Measurements from ENCODE around the gene TBX10.
"Not testable (repeated sequence)": the region's sequence is repeated elsewhere in the genome, so short reads cannot be mapped to it uniquely, and the experiment has no call there.

Gene TBX10

DNA sequence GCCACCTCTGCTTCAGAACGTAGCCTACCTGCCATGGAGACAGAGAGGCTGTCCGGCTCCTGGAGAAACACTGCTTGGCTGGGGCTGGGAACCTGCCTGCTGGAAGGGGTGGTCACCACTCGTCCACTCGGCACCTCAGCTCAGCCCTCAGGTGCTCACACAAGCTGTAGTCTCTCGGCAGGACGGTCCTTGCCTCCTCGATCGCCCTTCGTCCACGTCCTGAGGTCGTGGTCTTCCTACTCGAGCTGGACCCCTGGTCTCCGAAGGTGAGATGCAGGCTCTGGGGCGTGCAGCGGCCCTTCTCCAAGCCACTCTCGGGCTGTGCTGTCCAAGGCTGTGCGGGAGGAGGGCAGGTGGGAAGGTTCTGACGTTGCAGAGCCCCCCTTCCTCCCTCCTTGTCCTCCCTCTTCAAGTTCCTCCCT is at the start of gene TBX10:
TSS of gene TBX10 (minus strand) at position 326 of the 422 bp plus-strand sequence. CDS start at position 35, 291 bp downstream.
- Histone ChIP-seq H3K9ac (ENCODE audit: insufficient read length) (no peak within 1 kb of the TSS), H3K36me3 (ENCODE audit: insufficient read depth, low read length) (no peaks in the 10 kb centered on the region), H3K27ac (no peak within 1 kb of the TSS), H3K9me3 (ENCODE audit: low read depth, low read length) (no peaks in the 10 kb centered on the region), H3K4me3 (no peak within 1 kb of the TSS)
- no peak for DNase-seq (ENCODE audit: low read depth, low spot score)
- TF ChIP-seq EZH2 (IDR thresholded peaks at IDR 0.05) (no peak), POLR2AphosphoS5 (IDR thresholded peaks at IDR 0.05; ENCODE audit: borderline replicate concordance, low read depth, low read length) (no peak), FOXP2 (optimal IDR thresholded peaks at IDR 0.05; ENCODE audit: control extremely low read depth, extremely low read length, insufficient read depth) (no peak)

DNA sequence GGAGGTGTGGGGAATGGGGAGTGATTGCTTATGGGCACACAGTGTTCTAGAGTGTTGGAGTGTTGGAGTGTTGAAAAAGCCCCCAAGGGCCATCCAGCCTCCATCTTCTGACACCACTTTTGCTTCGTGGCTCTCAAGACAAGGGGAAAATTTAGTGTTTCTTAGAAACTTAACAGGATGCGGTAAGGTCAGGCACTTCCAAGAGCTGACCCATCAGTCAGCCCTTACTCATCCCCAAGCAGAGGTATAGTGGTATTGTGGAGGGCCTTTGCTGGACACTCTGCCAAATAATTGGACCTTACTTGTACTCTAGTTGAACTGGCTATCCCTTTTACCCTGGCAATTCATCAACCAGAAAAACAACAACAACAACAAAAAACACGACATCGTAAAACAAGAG is 49.6 kb upstream of the TBX10 start:
- H3K9me3 ChIP-seq (ENCODE audit: low read depth, low read length) = no peaks in the 10 kb centered on the region
- DNase-seq (ENCODE audit: low read depth, low spot score) = no peak
- no peak overlapping the region for H3K9ac ChIP-seq (ENCODE audit: insufficient read length)
- TF ChIP-seq EZH2 (IDR thresholded peaks at IDR 0.05) = no peak
- no peak for TF ChIP-seq FOXP2 (optimal IDR thresholded peaks at IDR 0.05; ENCODE audit: control extremely low read depth, extremely low read length, insufficient read depth)
- TF ChIP-seq POLR2AphosphoS5 (IDR thresholded peaks at IDR 0.05; ENCODE audit: borderline replicate concordance, low read depth, low read length) = no peak
- no peak overlapping the region for H3K4me3 ChIP-seq
- H3K27ac ChIP-seq = no peak overlapping the region
- H3K36me3 ChIP-seq (ENCODE audit: insufficient read depth, low read length) = no peaks in the 10 kb centered on the region

GRCh38 chr11:67687986-67688385 is 48.4 kb upstream of the TBX10 start:
- H3K36me3 ChIP-seq (ENCODE audit: insufficient read depth, low read length) = no peaks in the 10 kb centered on the region
- H3K4me3 ChIP-seq = no peak overlapping the region
- no peak overlapping the region for H3K27ac ChIP-seq
- no peak overlapping the region for H3K9ac ChIP-seq (ENCODE audit: insufficient read length)
- DNase-seq (ENCODE audit: low read depth, low spot score) = no peak
- TF ChIP-seq POLR2AphosphoS5 (IDR thresholded peaks at IDR 0.05; ENCODE audit: borderline replicate concordance, low read depth, low read length) (no peak), FOXP2 (optimal IDR thresholded peaks at IDR 0.05; ENCODE audit: control extremely low read depth, extremely low read length, insufficient read depth) (no peak), EZH2 (IDR thresholded peaks at IDR 0.05) (no peak)
- no peaks in the 10 kb centered on the region for H3K9me3 ChIP-seq (ENCODE audit: low read depth, low read length)

DNA sequence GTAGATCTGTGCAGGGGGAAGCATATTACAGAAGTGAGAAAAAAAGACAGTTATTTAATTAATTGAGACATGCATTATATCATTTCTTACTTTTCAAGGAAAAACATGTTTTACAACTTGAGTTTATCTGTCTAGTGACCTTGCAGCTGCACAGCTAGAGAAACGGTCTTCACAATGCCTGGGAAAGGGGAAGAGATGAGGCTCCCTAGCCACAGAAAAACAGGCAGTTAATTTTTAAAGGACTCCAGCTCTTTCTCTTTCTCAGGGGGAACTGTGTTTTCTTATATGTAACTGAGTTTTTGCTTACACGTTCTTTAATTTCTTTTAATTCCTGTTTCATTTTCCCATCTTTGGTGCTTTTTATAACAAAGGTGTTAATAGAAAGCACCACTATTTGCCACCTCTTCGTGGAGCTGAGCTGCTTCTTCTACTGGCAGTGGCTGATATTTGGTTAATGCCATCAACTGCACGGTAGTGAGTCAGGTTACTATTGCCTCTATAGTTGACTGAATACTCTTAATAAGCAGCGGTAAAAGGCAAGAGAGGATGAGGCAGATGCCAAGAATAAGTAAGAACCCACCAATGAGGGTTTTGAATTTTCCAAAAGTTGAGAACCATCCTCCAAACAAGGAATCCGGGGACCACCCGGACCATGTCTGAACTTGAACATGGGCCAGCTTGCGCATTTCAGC is 46.2 kb upstream of the TBX10 start:
- H3K27ac ChIP-seq; H3K4me3 ChIP-seq; H3K36me3 ChIP-seq (ENCODE audit: insufficient read depth, low read length); H3K9ac ChIP-seq (ENCODE audit: insufficient read length); H3K9me3 ChIP-seq (ENCODE audit: low read depth, low read length); DNase-seq (ENCODE audit: low read depth, low spot score): not testable (repeated sequence)

DNA sequence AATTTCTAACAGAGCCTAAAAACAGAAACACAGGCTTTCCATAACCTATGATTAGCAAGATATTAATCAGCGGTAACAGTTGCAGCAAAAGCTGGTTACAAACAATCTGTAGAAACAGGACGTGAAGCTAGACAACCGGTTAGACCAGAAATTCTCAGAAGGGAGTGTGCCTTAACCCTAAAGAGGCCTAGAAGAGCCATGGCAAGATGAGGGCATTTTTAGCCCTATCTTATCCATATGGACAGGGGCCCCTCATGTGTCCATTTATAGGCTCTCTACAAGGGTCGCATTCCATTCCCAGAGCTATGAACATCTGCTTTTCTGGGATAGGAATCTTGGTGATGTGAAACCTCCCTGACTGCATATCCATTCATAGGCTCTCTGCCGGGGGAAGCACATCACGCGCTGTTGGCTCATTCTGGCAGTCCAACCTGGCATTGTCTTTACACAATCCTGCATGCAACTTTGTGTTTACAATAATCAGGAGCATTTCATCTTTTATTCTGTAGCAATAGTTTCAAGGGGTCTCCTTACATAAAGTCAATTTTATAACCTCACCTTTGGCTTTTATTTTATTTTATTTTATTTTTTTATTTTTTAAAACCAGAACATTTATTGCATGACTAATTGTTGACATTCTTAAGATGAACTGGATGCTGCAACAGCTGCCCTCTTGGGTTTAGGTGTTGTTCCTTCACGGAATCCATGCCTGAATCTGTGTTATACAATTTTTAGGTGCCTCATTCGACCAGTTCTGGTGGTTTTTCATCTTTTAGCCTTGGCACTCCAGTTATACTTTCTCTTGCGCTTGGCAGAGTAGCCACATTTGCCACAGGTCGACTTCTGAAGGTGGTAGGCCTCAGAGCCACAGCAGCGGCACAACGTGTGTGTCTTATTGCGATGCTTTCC is 42.8 kb upstream of the TBX10 start:
- not testable (repeated sequence) for H3K27ac ChIP-seq; DNase-seq (ENCODE audit: low read depth, low spot score); H3K9ac ChIP-seq (ENCODE audit: insufficient read length); H3K9me3 ChIP-seq (ENCODE audit: low read depth, low read length); H3K4me3 ChIP-seq; H3K36me3 ChIP-seq (ENCODE audit: insufficient read depth, low read length)

DNA sequence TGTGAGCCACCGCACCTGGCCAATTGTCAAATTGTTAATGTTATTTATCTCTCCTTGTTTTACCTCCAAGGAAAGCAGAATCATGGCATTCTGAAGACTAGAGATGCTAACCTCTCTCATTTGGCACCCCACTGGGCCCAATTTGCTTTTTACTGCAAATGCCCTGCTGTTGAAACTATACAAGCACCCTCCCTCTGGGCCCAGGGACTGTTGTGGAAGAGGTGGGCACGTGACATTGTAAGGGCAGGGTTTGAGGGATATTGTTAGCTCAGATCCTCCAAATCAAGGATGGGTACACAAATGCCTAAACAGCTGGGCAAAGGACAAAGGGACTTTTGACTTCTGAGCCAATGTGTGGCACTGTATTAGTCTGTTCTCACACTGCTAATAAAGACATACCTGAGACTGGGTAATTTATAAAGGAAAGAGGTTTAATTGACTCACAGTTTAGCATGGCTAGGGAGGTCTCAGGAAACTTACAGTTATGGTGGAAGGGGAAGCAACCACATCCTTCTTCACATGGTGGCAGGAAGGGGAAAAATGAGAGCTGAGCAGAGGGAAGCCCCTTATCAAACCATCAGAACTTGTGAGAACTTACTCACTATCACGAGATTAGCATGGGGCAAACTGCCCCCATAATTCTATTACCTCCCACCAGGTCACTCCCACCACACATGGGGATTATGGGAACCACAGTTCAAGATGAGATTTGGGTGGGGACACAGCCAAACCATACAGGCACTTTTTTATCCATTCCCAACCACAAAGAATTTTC is 41.3 kb upstream of the TBX10 start:
- Histone ChIP-seq H3K9ac (ENCODE audit: insufficient read length) (no peak overlapping the region), H3K36me3 (ENCODE audit: insufficient read depth, low read length) (no peaks in the 10 kb centered on the region), H3K9me3 (ENCODE audit: low read depth, low read length) (no peaks in the 10 kb centered on the region), H3K27ac (no peak overlapping the region), H3K4me3 (no peak overlapping the region)
- DNase-seq (ENCODE audit: low read depth, low spot score) = no peak
- no peak for TF ChIP-seq POLR2AphosphoS5 (IDR thresholded peaks at IDR 0.05; ENCODE audit: borderline replicate concordance, low read depth, low read length)
- TF ChIP-seq EZH2 (IDR thresholded peaks at IDR 0.05) = no peak
- TF ChIP-seq FOXP2 (optimal IDR thresholded peaks at IDR 0.05; ENCODE audit: control extremely low read depth, extremely low read length, insufficient read depth) = no peak

DNA sequence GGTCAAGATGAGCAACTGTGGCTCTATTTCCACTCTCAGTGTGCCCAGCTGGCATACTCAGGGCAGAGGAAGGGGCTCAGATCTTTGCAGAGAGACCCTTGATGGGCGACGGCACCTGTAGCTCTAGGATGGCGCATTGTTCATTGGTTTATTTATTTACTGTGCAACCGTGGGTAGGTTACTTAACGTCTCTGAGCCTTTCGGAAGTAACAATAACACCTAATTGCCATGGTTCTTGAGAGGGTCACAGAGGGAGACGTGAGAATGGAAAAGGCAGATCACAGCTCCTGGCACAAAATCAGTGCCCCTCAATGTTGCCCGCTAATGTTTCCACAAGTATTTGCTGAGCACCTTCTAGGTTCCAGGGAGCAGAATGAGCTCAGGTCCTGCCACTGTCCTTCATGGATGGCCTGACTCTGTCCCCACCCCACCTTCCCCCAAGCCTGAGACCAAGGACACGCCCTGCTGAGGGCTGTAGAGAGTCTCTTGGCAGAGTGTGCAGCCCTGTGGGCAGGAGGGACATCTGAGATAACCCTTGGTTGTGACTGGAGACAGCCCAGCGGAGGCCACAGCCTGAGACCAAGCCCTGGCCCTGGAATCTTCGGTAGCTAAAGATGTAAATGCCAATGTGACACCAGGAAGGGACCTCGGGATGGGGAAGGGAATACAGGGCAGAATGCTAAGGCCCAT is 35.6 kb upstream of the TBX10 start:
- Histone ChIP-seq H3K36me3 (ENCODE audit: insufficient read depth, low read length) (no peaks in the 10 kb centered on the region), H3K9me3 (ENCODE audit: low read depth, low read length) (no peaks in the 10 kb centered on the region), H3K27ac (no peak overlapping the region), H3K4me3 (no peak overlapping the region), H3K9ac (ENCODE audit: insufficient read length) (no peak overlapping the region)
- TF ChIP-seq EZH2 (IDR thresholded peaks at IDR 0.05) = no peak
- TF ChIP-seq POLR2AphosphoS5 (IDR thresholded peaks at IDR 0.05; ENCODE audit: borderline replicate concordance, low read depth, low read length) = no peak
- TF ChIP-seq FOXP2 (optimal IDR thresholded peaks at IDR 0.05; ENCODE audit: control extremely low read depth, extremely low read length, insufficient read depth) = no peak
- DNase-seq (ENCODE audit: low read depth, low spot score) = no peak

DNA sequence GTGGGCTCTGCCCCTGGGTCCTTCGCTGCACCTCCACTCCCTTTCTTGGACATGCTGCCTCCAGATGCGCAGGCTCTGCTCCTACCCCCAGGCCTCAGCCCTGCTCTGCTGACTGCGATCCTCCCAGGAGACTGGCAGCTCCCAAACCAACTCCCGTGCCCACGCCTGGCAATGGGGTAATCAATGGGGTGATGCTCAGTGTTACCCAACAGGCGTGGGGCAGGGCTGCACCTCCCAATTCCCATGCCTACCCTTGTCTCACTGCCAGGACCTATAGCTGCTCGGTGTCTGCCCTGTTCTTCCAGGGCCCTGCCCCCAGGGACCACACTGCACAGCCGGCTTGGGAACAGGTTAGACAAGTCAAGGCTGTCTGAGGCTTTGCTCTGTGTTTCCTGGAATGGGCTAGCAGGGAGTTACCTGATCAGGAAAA is 34.9 kb upstream of the TBX10 start, which contains the start of gene ALDH3B2:
TSS of gene ALDH3B2 (minus strand) at position 182 of the 430 bp plus-strand sequence. CDS start 7,688 bp downstream, outside the sequence.
- Histone ChIP-seq H3K9ac (ENCODE audit: insufficient read length) (no peak within 1 kb of the TSS), H3K27ac (no peak within 1 kb of the TSS), H3K9me3 (ENCODE audit: low read depth, low read length) (no peaks in the 10 kb centered on the region), H3K4me3 (no peak within 1 kb of the TSS), H3K36me3 (ENCODE audit: insufficient read depth, low read length) (no peaks in the 10 kb centered on the region)
- TF ChIP-seq FOXP2 (optimal IDR thresholded peaks at IDR 0.05; ENCODE audit: control extremely low read depth, extremely low read length, insufficient read depth) (no peak), EZH2 (IDR thresholded peaks at IDR 0.05) (peak; percentile 18)
- no peak for DNase-seq (ENCODE audit: low read depth, low spot score)
